ENCODE data around the gene NANS.
A peak's percentile ranks its signal among the peaks of the same experiment; 100 is the strongest.
"Not testable (repeated sequence)": the region's sequence is repeated elsewhere in the genome, so short reads cannot be mapped to it uniquely, and the experiment has no call there.

Gene NANS

GRCh38 chr9:98104445-98104881, 47.9 kb downstream of the NANS start:
- no peak for DNase-seq

- DNase-seq, result no peak
Observed at GRCh38 chr9:98105006-98105405, 48.5 kb downstream of the NANS start.

GRCh38 chr9:98107926-98108325, 51.4 kb downstream of the NANS start:
- DNase-seq, result no peak

GRCh38 chr9:98108531-98109031, 52.0 kb downstream of the NANS start:
- no peak for DNase-seq

GRCh38 chr9:98109052-98109451, 52.5 kb downstream of the NANS start:
- DNase-seq, result no peak

GRCh38 chr9:98117097-98117496, 60.6 kb downstream of the NANS start:
- DNase-seq, result not testable (repeated sequence)

- peak; percentile 49 for DNase-seq
Observed at GRCh38 chr9:98117984-98118639, 61.6 kb downstream of the NANS start.

GRCh38 chr9:98118640-98119601, 62.4 kb downstream of the NANS start, which contains the start of gene TRIM14:
Gene TRIM14 (minus strand): TSS chr9:98119222. CDS start chr9:98119188, 34 bp downstream.
- peak; percentile 63 for DNase-seq

- no peak for DNase-seq
Observed at GRCh38 chr9:98120476-98120875, 63.9 kb downstream of the NANS start.

- DNase-seq, result peak; percentile 82
Observed at GRCh38 chr9:98121058-98121457, 64.5 kb downstream of the NANS start.

GRCh38 chr9:98124091-98124490, 67.6 kb downstream of the NANS start:
- DNase-seq, result not testable (repeated sequence)

GRCh38 chr9:98124637-98125426, 68.3 kb downstream of the NANS start:
- no peak for DNase-seq

GRCh38 chr9:98127226-98127625, 70.7 kb downstream of the NANS start:
- DNase-seq, result no peak

- no peak for DNase-seq
Observed at GRCh38 chr9:98128316-98128715, 71.8 kb downstream of the NANS start.

GRCh38 chr9:98129451-98129881, 72.9 kb downstream of the NANS start:
- peak; percentile 42 for DNase-seq

- DNase-seq, result not testable (repeated sequence)
Observed at GRCh38 chr9:98130060-98130459, 73.5 kb downstream of the NANS start.

GRCh38 chr9:98130576-98131228, 74.2 kb downstream of the NANS start:
- no peak for DNase-seq

- no peak for DNase-seq
Observed at GRCh38 chr9:98132158-98132557, 75.6 kb downstream of the NANS start.
